G401 (cell line): Measurements from ENCODE around the gene CHRM5. TPM values are rescaled to one million over a fixed set of nuclear protein-coding genes. Genes with fewer than 3 reads are reported as not detected.
"Not testable (repeated sequence)": the region's sequence is repeated elsewhere in the genome, so short reads cannot be mapped to it uniquely, and the experiment has no call there.

ENCODE experiments used
- DNase-seq: peaks from one replicate; pipeline ENCODE4 v3.0.0-alpha.2; 2015; ENCODE audit warnings: low spot score
- in situ Hi-C: cut with HindIII; loops from 2 replicates; pipeline ENCODE4 v1.10.0; 2016; ENCODE audit warnings: low sequenced_read_pairs, mixed read lengths
- total RNA-seq: library from RNA; depleted of rRNA; stranded (reverse); fragments of >200 nt; shearing (Covaris generic); gene quantifications from 2 replicates; pipeline ENCODE4 v1.2.3, GENCODE V29; 2014

The CHRM5 gene
- total RNA-seq, 1 experiment from 2014 or later, result not detected

GRCh38 chr15:33982516-33982915, 14.2 kb downstream of the CHRM5 start:
- in situ Hi-C loops, result loop anchor here (25.0 kb wide), 1 partner anchor 220 kb away; no protein-coding TSS in a partner anchor
- DNase-seq, result no peak

GRCh38 chr15:33985287-33985686, 17.0 kb downstream of the CHRM5 start:
- no peak for DNase-seq
- in situ Hi-C loops, result loop anchor here (25.0 kb wide), 1 partner anchor 223 kb away; no protein-coding TSS in a partner anchor

- in situ Hi-C loops, result loop anchor here (25.0 kb wide), 1 partner anchor 223 kb away; no protein-coding TSS in a partner anchor
- DNase-seq, result no peak
These were observed 17.5 kb downstream of the CHRM5 start for GRCh38 chr15:33985751-33986150.

DNA sequence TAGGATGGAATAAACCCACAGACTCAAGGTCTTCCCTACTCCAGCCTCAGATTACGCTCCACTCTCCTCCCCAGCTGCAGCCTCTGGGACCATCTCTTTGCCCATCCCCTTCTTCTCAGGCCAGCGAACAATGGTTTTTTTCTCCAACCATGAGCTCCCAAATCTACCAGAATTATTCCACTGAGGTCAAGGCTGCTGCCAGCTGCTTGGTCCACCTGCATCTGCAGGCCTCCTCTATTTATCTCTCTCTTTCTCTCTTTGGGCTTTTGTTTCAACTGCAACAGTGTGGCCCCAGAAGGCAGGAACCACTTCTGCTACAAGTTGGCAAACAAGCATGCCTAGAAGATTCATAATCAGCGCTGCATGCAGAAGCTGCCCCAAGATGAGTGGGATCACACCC, 19.1 kb downstream of the CHRM5 start:
- DNase-seq, result no peak
- in situ Hi-C loops, result loop anchor here (25.0 kb wide), 1 partner anchor 225 kb away; no protein-coding TSS in a partner anchor

DNA sequence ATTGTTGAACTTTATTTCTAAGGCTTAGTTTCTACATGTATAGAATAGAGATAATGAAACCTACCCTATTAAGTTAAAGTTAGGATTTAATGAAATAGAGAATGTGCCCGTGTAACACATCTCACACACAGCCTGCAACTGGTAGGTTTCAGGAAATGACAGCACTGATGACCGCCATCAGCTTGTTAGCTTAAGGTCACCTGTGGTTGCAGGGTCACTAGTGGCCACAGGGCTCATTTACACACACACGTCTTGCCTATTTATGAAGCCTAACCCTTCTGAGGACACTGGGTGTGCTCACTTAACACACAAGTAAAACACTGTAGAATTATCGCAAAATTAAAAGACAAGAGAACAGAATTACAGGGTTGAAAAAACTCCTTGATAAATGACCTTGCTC, 20.1 kb downstream of the CHRM5 start:
- in situ Hi-C loops, result loop anchor here (25.0 kb wide), 1 partner anchor 226 kb away; no protein-coding TSS in a partner anchor
- no peak for DNase-seq

GRCh38 chr15:33994005-33994615, 25.8 kb downstream of the CHRM5 start:
- peak; percentile 10 for DNase-seq
- in situ Hi-C loops, result loop anchor here (25.0 kb wide), 1 partner anchor 232 kb away; no protein-coding TSS in a partner anchor

DNA sequence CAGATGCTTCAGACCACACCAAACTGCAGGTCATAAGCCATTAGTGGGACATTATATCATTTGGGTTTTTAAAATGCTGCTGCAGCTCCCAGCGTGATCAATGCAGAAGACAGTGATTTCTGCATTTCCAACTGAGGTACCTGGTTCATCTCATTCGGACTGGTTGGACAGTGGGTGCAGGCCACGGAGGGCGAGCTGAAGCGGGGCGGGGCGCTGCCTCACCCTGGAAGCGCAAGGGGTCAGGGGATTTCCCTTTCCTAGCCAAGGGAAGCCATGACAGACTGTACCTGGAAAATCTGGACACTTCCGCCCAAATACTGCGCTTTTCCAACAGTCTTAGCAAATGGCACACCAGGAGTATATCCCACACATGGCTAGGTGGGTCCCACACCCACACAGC, 27.4 kb downstream of the CHRM5 start:
- in situ Hi-C loops, result loop anchor here (25.0 kb wide), 1 partner anchor 233 kb away; no protein-coding TSS in a partner anchor
- DNase-seq, result not testable (repeated sequence)

- no peak for DNase-seq
- in situ Hi-C loops, result no loop called here
These were observed 33.2 kb downstream of the CHRM5 start for GRCh38 chr15:34001536-34001935.

DNA sequence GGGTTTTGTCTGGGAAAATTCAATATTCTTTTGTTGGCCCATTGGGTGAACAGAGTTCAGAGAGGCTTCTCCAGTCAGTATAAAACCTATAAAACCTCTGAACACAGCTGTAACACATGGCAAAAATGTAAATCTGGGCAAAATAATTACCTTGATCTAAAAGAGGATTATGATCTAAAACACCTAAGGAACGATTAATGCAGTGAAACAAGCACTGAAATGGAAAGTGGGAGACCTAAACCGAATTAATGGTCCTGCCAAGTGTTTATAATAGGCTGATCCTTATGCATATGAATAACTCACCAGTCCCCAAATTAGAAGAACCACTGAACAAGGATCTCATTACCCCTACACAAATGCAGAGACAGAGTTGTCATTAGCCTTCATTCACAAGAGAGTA, 38.1 kb downstream of the CHRM5 start:
- DNase-seq, result no peak
- in situ Hi-C loops, result no loop called here

GRCh38 chr15:34009656-34010055, 41.4 kb downstream of the CHRM5 start:
- no peak for DNase-seq
- in situ Hi-C loops, result no loop called here

DNA sequence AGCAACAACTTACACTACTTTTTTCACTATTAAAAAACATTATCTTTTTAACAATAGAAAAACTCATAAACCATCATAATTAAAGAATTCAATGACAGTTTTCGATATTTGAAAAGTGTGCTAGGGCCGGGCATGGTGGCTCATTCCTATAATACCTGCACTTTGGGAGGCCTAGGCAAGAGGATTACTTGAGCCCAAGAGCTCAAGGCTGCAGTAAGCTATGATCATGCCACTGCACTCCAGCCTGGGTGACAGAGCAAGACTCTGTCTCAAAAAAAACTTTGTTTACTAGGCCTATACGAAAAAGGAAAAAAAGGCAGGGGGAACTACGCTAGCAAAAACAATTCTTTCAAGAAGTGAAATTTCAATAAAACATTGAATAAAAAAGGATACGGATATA, 42.6 kb downstream of the CHRM5 start:
- no peak for DNase-seq
- in situ Hi-C loops, result no loop called here

DNA sequence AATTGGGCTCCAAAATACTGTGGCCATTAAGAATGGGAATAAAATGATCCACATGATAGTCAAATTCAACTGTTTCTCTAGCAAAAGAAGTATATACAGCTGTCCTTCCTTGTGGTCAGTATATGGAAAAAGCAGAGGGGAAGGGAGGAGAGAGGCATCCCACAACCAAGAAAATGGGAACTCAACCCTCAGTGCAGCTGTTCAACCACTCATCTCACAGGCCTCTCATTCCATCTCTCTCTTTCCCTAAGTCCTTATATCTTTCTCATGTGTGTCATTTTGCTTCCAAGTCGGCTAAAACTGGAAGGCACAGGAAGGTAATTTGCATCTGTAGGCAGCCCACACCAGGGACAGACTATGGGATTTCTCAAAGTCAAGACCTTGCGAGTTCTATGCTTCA, 43.2 kb downstream of the CHRM5 start:
- no peak for DNase-seq
- in situ Hi-C loops, result no loop called here

- DNase-seq, result no peak
- in situ Hi-C loops, result no loop called here
These were observed 44.2 kb downstream of the CHRM5 start for GRCh38 chr15:34012461-34013028.

DNA sequence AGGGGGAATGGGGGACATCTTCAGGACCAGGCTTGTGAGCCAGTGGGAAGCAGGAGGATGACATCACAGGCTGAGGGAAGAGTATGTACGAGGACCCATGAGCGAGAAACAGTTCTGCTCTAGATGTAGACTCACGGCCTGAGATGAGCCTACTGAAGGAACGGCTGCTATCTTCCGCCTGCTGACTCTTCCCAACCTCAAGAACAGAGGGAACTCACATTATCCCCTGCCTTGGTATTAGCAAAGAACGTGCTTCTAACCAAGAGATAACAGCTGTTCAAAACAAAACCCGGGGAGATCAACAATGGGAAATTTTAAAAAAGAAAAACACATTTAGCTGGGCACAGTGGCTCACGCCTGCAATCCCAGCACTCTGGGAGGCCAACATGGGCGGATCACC, 45.4 kb downstream of the CHRM5 start:
- DNase-seq, result no peak
- in situ Hi-C loops, result no loop called here

DNA sequence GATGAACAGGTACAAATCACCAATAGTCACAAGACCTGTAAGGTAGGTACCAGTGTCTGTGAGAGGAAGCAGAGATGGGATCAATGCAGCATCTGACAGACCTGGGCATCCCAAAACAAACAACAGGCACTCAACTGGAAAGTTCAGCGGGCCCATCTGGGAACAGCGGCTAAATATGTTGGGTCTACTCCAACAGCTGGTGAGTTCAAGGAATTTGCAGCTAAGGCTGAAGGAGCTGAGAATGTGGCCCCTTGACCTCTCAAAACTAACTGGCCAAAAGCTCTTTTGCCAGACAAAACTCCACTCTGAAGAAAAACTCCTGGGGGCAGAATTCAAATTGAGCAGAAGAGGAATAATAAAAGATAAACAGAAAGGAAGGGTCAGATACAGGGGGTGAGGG, 46.3 kb downstream of the CHRM5 start:
- in situ Hi-C loops, result no loop called here
- no peak for DNase-seq

- no peak for DNase-seq
- in situ Hi-C loops, result no loop called here
These were observed 49.8 kb downstream of the CHRM5 start for GRCh38 chr15:34018021-34018645.

DNA sequence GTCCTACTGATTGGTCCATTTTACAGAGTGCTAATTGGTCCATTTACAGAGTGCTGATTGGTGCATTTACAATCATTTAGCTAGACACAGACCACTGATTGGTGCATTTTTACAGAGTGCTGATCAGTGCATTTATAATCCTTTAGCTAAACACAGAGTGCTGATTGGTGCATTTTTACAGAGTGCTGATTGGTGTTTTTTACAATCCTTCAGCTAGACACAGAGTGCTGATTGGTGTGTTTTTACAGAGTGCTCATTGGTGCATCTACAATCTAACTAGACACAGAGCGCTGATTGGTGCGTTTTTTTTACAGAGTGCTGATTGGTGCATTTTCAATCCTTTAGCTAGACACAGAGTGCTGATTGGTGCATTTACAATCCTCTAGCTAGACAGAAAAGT, 50.4 kb downstream of the CHRM5 start:
- in situ Hi-C loops, result not testable (repeated sequence)

DNA sequence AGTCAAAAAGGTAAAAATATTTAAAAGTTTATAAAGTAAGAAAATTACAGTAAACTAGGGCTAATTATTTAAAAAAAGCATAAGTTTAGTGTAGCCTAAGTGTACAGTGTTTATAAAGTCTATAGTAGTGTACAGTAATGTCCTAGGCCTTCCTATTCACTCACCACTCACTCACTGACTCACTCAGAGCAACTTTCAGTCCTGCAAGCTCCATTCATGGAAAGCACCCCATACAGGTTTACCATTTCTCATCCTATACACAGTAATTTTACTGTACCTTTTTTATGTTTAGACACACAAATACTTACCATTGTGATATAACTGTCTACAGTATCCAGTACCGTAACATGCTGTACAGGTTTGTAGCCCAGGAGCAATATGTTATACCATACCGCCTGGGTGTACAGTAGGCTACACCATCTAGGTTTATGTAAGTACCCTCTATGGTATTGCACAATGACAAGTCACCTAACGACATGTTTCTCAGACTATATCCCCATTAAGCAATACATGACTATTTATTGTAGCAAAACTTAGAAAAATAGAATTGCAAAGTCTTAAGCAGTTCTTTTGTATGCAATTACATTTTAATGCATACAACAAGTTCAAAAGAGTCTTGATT, 51.2 kb downstream of the CHRM5 start:
- in situ Hi-C loops, result no loop called here
- DNase-seq, result no peak

More for the DNA sequence above, 50.4 kb downstream of the CHRM5 start:
- DNase-seq, result not testable (repeated sequence)

GRCh38 chr15:34023907-34024306, 55.6 kb downstream of the CHRM5 start:
- in situ Hi-C loops, result no loop called here
- DNase-seq, result no peak

GRCh38 chr15:34025252-34025651, 57.0 kb downstream of the CHRM5 start:
- in situ Hi-C loops, result loop anchor here (5.0 kb wide), 1 partner anchor 97 kb away; no protein-coding TSS in a partner anchor
- DNase-seq, result no peak
